GM21786 (cell line): ENCODE data around the gene HIVEP2.
"Not testable (repeated sequence)": the region's sequence is repeated elsewhere in the genome, so short reads cannot be mapped to it uniquely, and the experiment has no call there.

ENCODE experiments used
- ATAC-seq: cut with Tn5 transposase; IDR thresholded peaks from one replicate; pipeline ENCODE4 v1.9.1; 2021; ENCODE audit not compliant: unreplicated experiment

Gene HIVEP2, protein sequence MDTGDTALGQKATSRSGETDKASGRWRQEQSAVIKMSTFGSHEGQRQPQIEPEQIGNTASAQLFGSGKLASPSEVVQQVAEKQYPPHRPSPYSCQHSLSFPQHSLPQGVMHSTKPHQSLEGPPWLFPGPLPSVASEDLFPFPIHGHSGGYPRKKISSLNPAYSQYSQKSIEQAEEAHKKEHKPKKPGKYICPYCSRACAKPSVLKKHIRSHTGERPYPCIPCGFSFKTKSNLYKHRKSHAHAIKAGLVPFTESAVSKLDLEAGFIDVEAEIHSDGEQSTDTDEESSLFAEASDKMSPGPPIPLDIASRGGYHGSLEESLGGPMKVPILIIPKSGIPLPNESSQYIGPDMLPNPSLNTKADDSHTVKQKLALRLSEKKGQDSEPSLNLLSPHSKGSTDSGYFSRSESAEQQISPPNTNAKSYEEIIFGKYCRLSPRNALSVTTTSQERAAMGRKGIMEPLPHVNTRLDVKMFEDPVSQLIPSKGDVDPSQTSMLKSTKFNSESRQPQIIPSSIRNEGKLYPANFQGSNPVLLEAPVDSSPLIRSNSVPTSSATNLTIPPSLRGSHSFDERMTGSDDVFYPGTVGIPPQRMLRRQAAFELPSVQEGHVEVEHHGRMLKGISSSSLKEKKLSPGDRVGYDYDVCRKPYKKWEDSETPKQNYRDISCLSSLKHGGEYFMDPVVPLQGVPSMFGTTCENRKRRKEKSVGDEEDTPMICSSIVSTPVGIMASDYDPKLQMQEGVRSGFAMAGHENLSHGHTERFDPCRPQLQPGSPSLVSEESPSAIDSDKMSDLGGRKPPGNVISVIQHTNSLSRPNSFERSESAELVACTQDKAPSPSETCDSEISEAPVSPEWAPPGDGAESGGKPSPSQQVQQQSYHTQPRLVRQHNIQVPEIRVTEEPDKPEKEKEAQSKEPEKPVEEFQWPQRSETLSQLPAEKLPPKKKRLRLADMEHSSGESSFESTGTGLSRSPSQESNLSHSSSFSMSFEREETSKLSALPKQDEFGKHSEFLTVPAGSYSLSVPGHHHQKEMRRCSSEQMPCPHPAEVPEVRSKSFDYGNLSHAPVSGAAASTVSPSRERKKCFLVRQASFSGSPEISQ (N-terminal part only)

DNA sequence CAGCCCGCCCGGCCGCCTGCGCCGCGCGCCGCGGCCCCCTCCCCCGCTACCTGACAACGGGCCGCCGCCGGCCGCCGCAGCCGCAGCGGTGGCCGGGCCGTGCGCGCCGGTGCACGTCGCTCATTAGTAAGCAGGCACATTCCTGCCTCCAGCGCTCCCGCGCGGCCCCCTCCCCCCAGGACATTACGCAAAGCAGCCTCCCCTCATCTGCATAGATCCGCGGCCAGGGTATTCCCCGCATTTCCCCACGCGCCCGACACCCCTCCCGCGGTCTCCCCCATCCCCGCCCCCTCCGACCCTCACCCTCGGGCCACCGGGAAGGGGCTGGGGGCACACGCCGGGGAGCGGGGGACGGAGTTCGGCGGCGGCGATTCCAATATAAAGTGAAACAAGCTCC lies at the start of gene HIVEP2:
Gene HIVEP2 (minus strand): TSS at position 128 of the 397 bp plus-strand sequence. CDS start 170,438 bp downstream, outside the sequence.
- ATAC-seq: peak; percentile 14

DNA sequence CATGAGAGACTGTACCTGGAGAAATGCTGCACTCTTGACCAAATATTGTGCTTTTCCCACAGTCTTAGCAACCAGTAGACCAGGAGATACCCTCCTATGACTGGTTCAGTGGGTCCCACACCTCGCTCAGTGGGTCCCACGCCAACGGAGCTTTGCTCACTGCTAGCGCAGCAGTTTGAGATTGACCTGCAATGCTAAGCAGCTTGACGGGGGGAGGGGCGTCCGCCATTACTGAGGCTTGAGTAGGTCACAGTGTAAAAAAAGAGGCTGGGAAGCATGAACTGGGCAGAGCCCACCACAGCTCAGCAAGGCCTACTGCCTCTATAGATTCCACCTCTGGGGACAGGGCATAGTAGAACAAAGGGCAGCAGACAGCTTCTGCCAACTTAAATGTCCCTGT lies 49.0 kb upstream of the HIVEP2 start:
- no peak for ATAC-seq

DNA sequence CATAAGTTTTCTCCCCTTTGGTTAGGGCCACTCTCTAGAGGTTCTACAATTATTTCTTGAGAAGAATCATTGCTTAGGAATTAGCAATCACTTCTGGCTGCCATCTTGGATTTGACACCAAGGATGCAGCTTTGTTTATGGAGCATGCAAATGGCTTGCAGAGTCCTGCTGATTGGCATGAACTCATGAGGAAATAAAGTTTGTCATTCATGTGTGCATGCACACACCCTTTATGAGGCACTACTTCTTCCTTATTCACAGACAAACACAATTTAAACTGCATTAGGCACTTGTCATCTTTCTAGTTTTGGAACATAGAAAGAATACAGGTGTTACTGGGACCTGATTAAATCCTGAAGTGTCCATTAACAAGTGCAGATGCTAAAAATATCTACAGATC lies 42.5 kb upstream of the HIVEP2 start:
- ATAC-seq: no peak

DNA sequence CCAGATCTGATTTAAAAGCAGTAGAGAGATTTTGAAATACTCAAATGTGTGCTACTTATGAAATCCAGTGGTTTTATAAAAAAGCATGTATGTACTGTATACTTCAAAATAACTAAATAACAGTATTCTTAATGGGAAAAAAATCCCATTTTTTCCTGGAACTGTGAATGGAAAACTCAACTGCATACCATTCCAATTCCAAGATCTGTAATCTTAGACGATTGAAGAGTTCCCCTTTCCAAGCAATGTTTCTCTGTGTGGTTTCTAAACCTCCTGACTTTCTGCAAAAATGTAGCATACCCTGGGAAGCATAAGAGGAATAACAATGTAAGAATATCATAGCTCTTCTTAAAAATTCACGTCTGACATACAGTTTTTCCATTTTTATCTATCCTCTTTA lies 40.3 kb upstream of the HIVEP2 start:
- ATAC-seq: no peak

DNA sequence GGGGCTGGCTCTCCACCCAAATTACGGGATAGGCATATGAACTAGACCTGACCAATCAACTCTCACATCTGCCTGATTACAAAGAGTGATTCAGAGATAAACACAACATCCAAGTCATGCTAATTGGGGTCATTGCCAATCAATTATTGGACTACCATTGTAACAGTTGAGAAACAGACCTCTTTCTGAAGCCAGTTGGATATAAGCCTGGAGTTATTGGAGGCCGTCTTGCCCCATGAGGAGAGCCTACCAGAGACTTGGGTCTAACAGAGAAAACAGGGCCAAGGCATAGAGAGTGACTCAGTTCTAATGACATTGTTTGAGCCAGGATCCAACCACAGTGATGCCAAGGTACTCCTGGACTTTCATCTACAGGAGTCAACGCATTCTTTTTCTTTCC lies 39.4 kb upstream of the HIVEP2 start:
- ATAC-seq: no peak

DNA sequence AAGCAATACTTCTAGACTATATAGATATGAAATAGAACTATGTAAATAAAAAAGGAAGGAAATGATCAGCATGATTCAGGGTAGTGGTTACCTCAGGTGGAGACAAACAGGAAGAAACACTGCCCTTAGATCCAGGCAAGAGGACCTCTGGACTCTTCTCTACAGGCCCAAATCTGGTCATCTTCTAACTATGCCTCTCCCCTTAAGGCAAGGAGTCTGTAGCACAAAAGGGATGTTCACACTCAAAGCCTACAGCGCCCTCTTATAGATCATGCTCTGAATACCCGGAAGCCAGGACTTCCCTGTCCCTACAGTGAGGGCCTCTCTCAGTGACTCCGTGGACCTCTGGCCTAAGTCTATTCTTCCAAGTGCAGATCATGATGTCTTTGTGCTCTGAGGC lies 30.4 kb upstream of the HIVEP2 start:
- ATAC-seq: no peak

DNA sequence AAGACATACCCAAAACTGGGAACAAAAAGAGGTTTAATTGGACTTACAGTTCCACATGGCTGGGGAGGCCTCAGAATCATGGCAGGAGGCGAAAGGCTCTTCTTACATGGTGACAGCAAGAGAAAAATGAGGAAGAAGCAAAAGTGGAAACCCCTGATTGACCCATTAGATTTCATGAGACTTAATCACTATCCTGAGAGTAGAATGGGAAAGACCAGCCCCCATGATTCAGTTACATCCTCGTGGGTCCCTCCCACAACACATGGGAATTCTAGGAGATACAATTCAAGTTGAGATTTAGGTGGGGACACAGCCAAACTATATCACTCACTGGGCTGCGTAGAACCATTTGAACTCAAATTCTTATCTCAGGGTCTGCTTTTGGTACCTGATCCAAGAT lies 26.0 kb upstream of the HIVEP2 start:
- not testable (repeated sequence) for ATAC-seq

DNA sequence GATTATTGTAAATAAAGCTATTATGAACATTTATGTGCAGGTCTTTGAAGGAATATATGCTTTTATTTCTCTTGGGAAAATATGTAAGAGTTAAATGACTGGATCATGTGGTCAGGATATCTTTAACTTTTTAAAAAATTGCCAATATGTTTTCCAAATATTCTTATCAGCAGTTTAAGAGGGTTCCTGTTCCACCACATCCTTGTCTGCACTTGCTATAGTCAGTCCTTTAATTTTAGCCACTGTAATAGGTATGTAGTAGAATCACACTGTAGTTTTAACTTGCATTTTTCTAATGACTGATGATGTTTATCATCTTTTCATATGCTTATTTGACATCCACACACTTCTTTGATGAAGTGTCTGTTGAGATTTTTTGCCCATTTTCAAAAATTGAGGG lies 23.6 kb upstream of the HIVEP2 start:
- ATAC-seq: no peak

DNA sequence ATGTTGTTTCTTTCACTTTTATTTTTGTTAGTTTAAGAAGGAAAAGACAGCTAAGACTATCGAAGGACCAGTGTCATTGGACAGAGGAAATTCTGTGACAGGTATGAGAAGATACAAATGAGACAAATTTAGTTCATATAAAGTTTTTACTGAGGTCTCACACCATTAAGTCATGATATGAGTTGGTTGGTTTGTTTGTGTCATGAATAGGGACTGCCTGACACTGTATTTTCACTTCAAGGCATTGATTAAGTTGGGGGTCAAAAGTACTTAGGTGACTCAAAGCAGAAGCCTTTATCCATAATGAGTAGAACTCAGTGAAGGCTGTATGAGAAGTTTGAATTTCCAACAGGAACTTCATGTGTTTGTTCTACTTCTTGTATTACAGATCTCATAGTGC lies 21.3 kb upstream of the HIVEP2 start:
- ATAC-seq: no peak

DNA sequence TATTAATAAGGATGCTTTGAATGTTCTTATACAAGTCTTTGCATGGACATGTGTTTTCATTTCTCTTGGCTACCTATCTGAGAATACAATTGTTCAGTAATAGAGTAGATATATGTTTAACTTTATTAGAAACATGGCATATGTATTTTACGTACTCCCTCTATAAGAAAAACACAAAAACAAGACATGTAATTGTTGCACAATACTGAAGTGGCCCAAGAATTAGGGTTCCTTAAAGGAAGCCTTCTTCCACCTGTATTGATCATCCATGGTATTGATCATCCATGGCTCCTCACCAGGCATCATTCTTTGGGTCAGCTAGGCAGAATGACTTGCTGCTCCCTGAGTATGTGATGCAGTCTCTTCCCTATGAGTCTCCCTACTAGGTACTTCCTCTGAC lies 20.2 kb upstream of the HIVEP2 start:
- ATAC-seq: no peak

DNA sequence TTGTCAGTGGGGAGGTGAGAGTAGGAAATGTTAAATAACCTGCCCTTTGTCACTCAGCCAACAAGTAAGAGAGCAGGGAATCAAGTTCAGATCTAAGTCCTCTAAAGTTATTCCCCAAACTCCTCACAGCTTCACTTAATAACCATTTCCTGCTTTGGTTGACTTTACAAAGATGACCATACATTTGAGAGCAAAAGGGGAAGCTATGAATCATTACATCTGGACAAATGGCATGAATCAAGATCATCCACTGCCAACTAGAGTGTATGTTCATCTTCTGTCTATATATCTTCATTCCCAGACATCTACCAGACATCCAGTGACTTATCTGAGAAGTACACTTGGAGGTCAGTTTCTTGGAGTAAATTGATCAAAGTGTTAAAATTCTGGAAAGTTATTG lies 15.1 kb upstream of the HIVEP2 start:
- no peak for ATAC-seq

DNA sequence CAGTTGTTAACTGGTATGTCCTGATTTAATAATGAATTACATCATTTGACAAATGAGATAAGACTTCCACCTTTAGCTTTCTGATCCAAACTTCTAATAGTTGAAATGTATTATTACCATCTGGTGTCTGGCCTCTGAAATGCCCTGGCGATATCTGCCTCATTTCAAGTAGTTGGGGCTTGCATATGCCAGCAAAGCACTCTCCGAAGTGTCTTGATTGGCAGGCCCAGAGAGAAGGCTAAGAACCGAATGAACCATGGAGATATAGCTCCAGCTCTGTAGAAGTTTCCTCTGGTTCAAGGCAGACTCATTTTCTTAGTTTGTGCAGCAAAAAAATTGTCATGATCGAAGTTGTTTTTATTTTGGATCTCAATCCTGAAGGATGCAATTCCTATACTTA lies 13.4 kb upstream of the HIVEP2 start:
- no peak for ATAC-seq

DNA sequence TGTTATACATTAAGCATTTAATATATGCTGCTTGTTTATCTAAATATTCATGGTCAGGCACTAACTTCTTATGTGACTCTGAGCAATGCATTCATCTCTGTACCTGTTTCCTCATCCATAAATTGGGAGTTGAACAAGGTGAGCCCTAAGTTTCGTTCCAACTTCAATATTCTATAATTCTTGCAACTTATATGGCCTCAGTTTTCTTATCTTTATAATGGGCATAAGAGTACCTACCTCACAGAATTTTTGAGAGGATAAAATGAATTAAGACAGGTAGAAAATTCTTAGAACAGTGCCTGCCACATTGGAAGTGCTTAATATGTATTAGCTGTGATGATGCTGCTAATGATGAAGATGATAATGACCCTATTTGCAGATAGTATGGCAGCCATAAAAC lies 11.8 kb upstream of the HIVEP2 start:
- no peak for ATAC-seq

DNA sequence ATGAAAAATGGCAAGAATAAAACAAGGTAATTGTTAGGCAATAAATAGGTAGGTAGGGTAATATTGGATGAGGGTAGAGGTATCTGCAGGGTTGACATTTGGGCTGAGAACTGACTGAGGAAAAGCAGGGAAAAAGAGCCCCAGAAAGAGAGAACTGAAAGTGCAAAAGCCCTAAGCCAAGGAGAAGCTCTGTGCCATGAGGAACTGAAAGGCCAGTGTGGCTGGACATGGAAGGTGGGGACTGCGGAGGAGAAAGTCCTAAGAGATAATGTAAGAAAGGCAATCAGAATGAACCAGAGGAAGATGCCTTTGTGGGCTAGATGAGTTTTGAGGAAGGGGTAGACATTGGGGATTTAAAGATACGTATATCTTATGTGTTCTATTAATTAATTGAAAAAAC lies 9.9 kb upstream of the HIVEP2 start:
- no peak for ATAC-seq

DNA sequence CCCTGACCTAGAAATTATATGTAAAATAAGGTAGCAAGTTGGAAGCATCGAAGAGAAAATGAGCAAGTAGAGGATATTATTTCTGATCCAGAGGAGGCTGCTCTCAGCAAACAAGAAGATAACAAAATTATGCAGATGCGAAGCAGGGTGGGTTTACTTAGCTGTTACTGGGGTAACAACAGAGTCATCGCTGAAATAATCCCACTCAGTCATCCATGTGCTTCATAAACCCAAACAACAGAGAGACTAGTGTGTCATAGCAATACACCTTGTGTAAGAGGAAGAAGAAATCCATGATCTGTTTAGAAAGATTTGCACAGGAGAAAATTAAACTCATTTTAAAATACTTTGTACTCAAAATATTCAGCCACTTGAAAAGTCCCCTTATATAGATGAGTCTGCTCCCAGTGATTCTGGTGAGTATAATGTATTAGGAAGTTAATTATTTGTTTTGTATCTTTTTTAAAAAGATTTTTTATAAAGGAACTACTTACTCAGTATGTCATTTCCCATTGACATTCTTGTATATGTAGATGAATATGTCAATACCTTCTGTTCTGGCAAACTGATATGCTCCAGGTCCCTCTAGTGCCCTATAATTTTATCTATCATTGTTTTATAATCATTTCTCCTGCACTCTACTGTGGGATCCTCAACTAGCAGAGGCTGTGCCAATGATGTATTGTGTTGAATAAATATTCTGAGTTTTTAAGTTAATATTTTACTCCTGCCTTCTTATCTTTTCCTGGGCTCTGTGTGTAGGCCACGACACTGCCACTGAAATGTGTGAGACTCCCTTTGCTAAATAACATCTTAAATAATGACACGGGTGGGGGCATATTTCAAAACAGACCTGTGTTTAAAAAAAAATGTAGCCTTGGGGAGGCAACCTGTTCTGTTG lies 8.6 kb upstream of the HIVEP2 start:
- no peak for ATAC-seq

DNA sequence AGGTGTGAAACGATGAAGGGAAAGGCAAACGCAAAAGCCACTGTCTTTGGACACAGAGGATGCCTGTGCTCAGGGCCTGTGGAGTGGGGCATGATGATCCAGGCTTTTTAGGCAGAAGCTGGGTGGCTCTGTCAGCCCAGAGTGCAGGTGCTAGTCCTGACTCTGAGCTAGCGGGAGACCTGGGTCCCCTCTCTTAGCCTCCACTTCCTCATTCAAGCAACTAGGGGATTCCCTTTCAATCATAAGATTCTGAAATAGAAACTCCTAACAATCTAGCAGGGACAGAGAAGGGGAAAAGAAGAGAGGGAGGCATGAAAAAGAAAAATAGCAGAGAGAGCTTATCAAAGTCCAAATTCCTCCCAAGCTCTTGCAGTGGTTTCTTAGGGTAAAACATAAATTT lies 7.6 kb upstream of the HIVEP2 start:
- ATAC-seq: peak; percentile 78

DNA sequence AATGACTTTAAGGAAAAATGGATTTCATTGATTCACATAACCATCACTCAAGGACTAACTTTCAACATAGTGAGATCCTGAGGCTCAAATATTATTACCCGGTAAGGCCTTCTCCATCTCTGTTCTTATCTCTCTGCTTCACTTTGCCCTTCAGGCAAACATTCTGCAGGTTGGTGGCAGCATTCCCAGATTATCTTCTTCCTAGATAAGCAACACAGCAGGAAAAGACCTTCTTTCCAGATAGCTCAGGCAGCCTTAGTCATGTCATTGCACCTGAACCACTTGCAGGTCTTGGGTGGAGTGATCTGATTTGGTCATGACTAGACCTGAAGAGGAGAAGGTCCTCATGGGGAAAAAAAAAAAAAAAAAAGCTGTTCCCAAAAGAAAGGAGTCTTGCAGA lies 5.3 kb upstream of the HIVEP2 start:
- no peak for ATAC-seq

DNA sequence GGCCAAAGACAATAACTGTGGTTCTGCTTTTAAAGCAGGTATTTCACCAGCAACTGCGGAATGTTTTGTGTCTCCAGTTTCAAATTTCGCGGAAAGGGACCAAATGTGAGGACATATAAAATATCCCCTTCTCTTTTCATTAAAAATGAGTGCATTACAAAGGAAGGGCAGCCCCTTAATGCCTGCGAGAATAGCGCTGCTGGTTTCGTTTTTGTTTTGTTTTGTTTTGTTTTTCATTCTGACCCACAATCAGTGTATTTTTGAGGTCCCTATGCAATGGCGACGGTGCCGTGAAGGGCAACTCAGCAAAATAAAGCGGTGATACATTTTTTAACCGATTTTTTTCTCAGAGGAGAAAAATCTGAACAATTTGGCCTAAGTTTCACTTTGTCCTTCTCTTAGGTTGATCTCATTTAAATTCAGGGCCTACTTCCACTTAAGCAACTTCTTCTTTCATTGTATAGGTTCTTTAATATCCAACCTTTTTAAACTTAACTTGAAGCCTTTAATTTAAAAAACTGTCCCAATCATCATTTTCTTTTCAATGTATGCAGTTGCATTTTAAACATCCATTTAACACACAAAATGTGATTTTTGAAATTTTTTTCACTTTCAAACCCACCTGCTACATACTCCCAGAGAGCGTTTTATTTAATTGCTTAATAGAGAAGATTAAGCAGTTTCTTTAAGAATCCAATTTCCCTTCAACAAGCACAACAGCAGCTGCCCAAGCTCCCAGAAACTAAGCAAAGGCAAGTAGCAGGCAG lies 2.9 kb upstream of the HIVEP2 start:
- ATAC-seq: peak; percentile 31

DNA sequence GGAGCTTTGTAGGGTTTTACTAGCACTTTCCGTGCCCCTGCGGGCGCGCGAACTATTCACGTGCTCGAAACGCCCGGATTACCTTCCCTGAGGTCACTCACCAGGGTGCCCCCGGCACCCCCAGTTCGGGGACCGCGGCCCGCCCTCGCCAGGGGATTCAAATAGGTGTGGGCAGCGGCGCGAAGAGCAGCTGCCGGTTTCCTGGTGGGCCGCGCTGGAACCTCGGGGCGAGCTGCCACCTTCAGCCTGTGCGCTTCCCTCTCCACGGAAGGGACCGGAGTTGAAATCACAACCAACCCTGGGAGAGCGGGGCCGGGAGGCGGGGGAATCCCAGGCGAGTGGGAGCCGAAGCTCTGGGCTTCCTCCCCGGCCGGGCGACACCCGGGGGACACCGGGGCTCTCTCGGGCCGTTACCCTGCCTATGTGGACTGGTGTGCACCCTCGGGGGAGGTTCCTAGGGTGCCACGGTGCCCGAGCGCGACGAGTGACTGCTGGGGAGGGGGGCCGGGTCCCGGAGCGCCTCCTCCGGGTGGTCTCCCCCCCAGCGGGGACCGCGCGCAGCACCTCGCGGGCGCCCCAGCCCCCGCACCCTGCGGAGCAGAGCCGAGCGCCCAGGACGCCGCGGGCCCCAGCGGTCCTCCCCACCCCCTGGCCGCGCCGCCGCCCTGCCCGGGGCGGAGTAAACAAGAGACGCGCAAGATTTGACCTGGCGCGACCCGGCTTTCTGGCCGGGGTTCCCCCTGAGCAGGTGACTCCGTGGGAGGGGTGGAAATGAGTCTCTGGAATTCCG lies 2.1 kb upstream of the HIVEP2 start:
- ATAC-seq: peak; percentile 57
